GM12878 (cell line): ENCODE results near the gene ATXN7L3B. TPM values are rescaled to one million over a fixed set of nuclear protein-coding genes. Genes with fewer than 3 reads are reported as not detected.

Source experiments
- ATAC-seq: fragments of 200-7000 bp; cut with Tn5 transposase; 3 replicates; pipeline ENCODE4 v1.9.1; 2020; ENCODE audit warnings: mild to moderate bottlenecking, moderate library complexity
- BruUV-seq: library from RNA; stranded (reverse); fragments of 400-500 nt; replicated peaks from 2 replicates; lab custom pipeline; 2021; lab: Mats Ljungman, UMichigan
- CTCF ChIA-PET: fragments of 300-600 bp; sonication (Branson Sonifier 250); formaldehyde crosslinking; extraction: SDS; loops from one replicate; lab custom pipeline; 2021; ENCODE audit warnings: inconsistent platforms; lab: Yijun Ruan, JAX
- POLR2A ChIA-PET: fragments of 350-600 bp; formaldehyde crosslinking; extraction: SDS; loops from one replicate; lab custom pipeline; 2021; ENCODE audit warnings: inconsistent platforms; lab: Charles Lee
- RAD21 ChIA-PET: fragments of 300-600 bp; sonication (Branson Sonifier 250); formaldehyde crosslinking; loops from one replicate; lab custom pipeline; 2023; ENCODE audit warnings: antibody characterized with exemption; ENCODE audit not compliant: unreplicated experiment; lab: Charles Lee
- SMC1A ChIA-PET: fragments of 300-600 bp; sonication (Branson Sonifier 250); formaldehyde crosslinking; loops from one replicate; lab custom pipeline; 2023; ENCODE audit not compliant: unreplicated experiment, uncharacterized antibody; lab: Charles Lee
- DNase-seq: peaks from one replicate; pipeline ENCODE4 v3.0.0-alpha.2; 2011; ENCODE audit warnings: low read depth, low spot score
- FAIRE-seq: peaks from 3 replicates; lab custom pipeline; 2011; peaks lifted over from hg19 to GRCh38; lab: Jason Lieb, UNC
- H2AFZ ChIP-seq: 2 replicates; pipeline ENCODE4 v1.6.0; 2011; ENCODE audit warnings: low read depth, low read length, control low read depth; ENCODE audit not compliant: control insufficient read depth
- H3K27ac ChIP-seq: 2 replicates; pipeline ENCODE4 v1.5.1; 2011; ENCODE audit warnings: control low read depth; ENCODE audit not compliant: control insufficient read depth, insufficient read depth
- H3K27me3 ChIP-seq, 2 experiments: replicated peaks in 1 of 2; 2 replicates each; pipeline versions ENCODE4 v1.6.0 to v1.6.1; 2011; ENCODE audit warnings: low read length in 1 of 2; ENCODE audit not compliant: control insufficient read depth in 2 of 2, insufficient read depth in 2 of 2
- H3K36me3 ChIP-seq, 2 experiments: 2 replicates each; pipeline ENCODE4 v1.5.1; 2011; ENCODE audit warnings: low read length in 1 of 2; ENCODE audit not compliant: control insufficient read depth in 2 of 2, insufficient read depth in 2 of 2
- H3K4me1 ChIP-seq: 2 replicates; pipeline ENCODE4 v1.6.1; 2011; ENCODE audit warnings: mild to moderate bottlenecking, low read length, moderate library complexity, mixed read lengths; ENCODE audit not compliant: control insufficient read depth, insufficient read depth
- H3K4me2 ChIP-seq: 2 replicates; pipeline ENCODE4 v1.6.0; 2011; ENCODE audit warnings: control low read depth; ENCODE audit not compliant: control insufficient read depth, insufficient read depth
- H3K4me3 ChIP-seq: fragments of 200-600 bp; sonication (generic); 2 replicates; pipeline ENCODE4 v1.5.1; 2016
- H3K79me2 ChIP-seq: 2 replicates; pipeline ENCODE4 v1.6.0; 2011; ENCODE audit warnings: low read length; ENCODE audit not compliant: control insufficient read depth, insufficient read depth
- H3K9ac ChIP-seq: 2 replicates; pipeline ENCODE4 v1.8.0; 2011; ENCODE audit warnings: low read length, control low read depth, mixed read lengths; ENCODE audit not compliant: control insufficient read depth, insufficient read depth
- H3K9me3 ChIP-seq: replicated peaks from 3 replicates; pipeline ENCODE4 v1.5.1; 2011; ENCODE audit warnings: mild to moderate bottlenecking, low read length; ENCODE audit not compliant: control insufficient read depth, insufficient read depth
- H4K20me1 ChIP-seq: 2 replicates; pipeline ENCODE4 v1.6.0; 2011; ENCODE audit not compliant: control insufficient read depth, insufficient read depth
- NFYA ChIP-seq: IDR thresholded peaks from 2 replicates; pipeline ENCODE4 v1.6.1; 2011; ENCODE audit warnings: low read depth, mild to moderate bottlenecking, low read length, improper control_type of control experiment, borderline replicate concordance
- NR2F1 ChIP-seq: fragments of 450-650 bp; conservative IDR thresholded peaks from 2 replicates; pipeline ENCODE4 v1.6.1; 2017; ENCODE audit warnings: mild to moderate bottlenecking
- POLR2AphosphoS5 ChIP-seq: IDR thresholded peaks from 2 replicates; pipeline ENCODE4 v1.6.1; 2011; ENCODE audit warnings: mild to moderate bottlenecking, low read length, inconsistent platforms
- RCOR1 ChIP-seq: conservative IDR thresholded peaks from 2 replicates; pipeline ENCODE4 v1.6.1; 2012; ENCODE audit warnings: low read depth, low read length, improper control_type of control experiment
- RELA ChIP-seq: fragments of 450-650 bp; IDR thresholded peaks from 2 replicates; pipeline ENCODE4 v1.8.0; 2014; ENCODE audit warnings: borderline replicate concordance; ENCODE audit not compliant: partially characterized antibody
- SMAD1 ChIP-seq: fragments of 450-650 bp; IDR thresholded peaks from 2 replicates; pipeline ENCODE4 v1.6.1; 2018; ENCODE audit warnings: mild to moderate bottlenecking, low read depth; ENCODE audit not compliant: partially characterized antibody
- SMC3 ChIP-seq: IDR thresholded peaks from 2 replicates; pipeline ENCODE4 v1.6.1; 2011; ENCODE audit warnings: low read length, improper control_type of control experiment, borderline replicate concordance
- TCF12 ChIP-seq: IDR thresholded peaks from 2 replicates; pipeline ENCODE4 v1.6.1; 2011; ENCODE audit warnings: low read depth, mild to moderate bottlenecking, low read length
- YBX1 ChIP-seq: fragments of 450-650 bp; IDR thresholded peaks from 2 replicates; pipeline ENCODE4 v1.6.1; 2016; ENCODE audit warnings: antibody characterized with exemption
- YY1 ChIP-seq: IDR thresholded peaks from 2 replicates; pipeline ENCODE4 v1.6.1; 2011; ENCODE audit warnings: low read depth, mild to moderate bottlenecking, low read length
- ZBED1 ChIP-seq: IDR thresholded peaks from 2 replicates; pipeline ENCODE4 v1.6.1; 2016; ENCODE audit warnings: borderline replicate concordance
- ZZZ3 ChIP-seq: IDR thresholded peaks from 2 replicates; pipeline ENCODE4 v1.6.1; 2011; ENCODE audit warnings: low read depth; ENCODE audit not compliant: control insufficient read depth, insufficient read length
- WGBS: methylation state at CpG from one replicate; pipeline ENCODE4 v1.1.6; 2016; ENCODE audit warnings: low lambda C conversion rate; ENCODE audit not compliant: insufficient replicate concordance, insufficient coverage; ENCODE audit errors: missing lambda C conversion rate; 5-methylcytosine and 5-hydroxymethylcytosine counted together
- in situ Hi-C: fragments of 300-500 bp; cut with MboI; formaldehyde crosslinking; loops from 9 replicates; pipeline ENCODE4 v1.14.3; 2018; ENCODE audit warnings: mixed read lengths
- intact Hi-C: fragments of 100-400 bp; cut with micrococcal nuclease; formaldehyde crosslinking; loops from one replicate; pipeline ENCODE4 v1.14.2; 2022; ENCODE audit not compliant: unreplicated experiment
- polyA plus RNA-seq, 11 experiments: library from polyadenylated mRNA; depleted of rRNA in 4 of 11; unstranded in 6 of 11; stranded (reverse) in 5 of 11; fragments of >200 nt; fragmentation: Nextera tagmentation in 4 of 11; fragmentation: Illumina TruSeq in 1 of 11; extraction: Ambion mirVana in 4 of 11; extraction: Trizol in 1 of 11; gene quantifications; 1 replicate in 1 of 11; 2 replicates in 10 of 11; pipeline versions ENCODE4 v1.2.1 to v1.2.3, GENCODE V29; 2011 to 2016; ENCODE audit warnings: inconsistent platforms in 2 of 11, missing spikeins in 2 of 11, low read depth in 1 of 11
- total RNA-seq, 4 experiments: library from RNA; depleted of rRNA in 3 of 4; stranded (reverse); fragments of >200 nt in 3 of 4; fragmentation: Illumina TruSeq in 1 of 4; extraction: Trizol in 1 of 4; gene quantifications; 2 replicates each; pipeline versions ENCODE4 v1.2.1 to v1.2.3, GENCODE V29; 2013 to 2021
- TF ChIP-seq, protein P1 (sequence below): fragments of 450-650 bp; IDR thresholded peaks from 2 replicates; pipeline ENCODE4 v1.6.1; 2017; ENCODE audit warnings: mild to moderate bottlenecking, moderate library complexity
- TF ChIP-seq, protein P2 (sequence below): fragments of 450-650 bp; IDR thresholded peaks from 2 replicates; pipeline ENCODE4 v1.6.1; 2017; ENCODE audit warnings: mild to moderate bottlenecking, moderate library complexity
- TF ChIP-seq, protein P3 (sequence below): fragments of 450-650 bp; IDR thresholded peaks from 2 replicates; pipeline ENCODE4 v1.6.1; 2016; ENCODE audit warnings: mild to moderate bottlenecking

The ATXN7L3B gene
- total and polyA plus RNA-seq, 10 of the 15 experiments (the other 5 are each of a cell fraction or from before 2014, with no cell fraction given) = 6.3 to 36.1 (median 21.7) TPM

DNA sequence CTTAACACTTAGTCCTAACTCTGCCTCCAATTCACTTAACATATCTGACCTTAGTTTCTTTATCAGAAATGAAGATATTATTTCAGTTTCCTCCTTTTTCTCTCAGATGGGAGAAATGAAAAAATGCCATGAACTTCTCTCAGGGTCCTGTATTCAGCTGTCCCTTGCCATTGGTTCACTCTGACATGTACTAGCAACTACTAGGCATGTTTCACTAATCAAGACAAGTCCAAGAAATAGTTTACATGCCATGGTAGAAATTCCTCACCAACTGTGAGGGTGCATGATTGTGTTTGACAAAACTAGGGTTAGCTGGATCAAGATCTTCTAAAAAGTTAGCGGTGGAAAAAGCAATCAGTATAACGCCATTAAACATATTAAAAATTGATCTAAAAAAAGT, 7.0 kb upstream of the ATXN7L3B start (continued):
- no peak for TF ChIP-seq RELA
- no peak for TF ChIP-seq SMC3
- no peak for TF ChIP-seq SMAD1

DNA sequence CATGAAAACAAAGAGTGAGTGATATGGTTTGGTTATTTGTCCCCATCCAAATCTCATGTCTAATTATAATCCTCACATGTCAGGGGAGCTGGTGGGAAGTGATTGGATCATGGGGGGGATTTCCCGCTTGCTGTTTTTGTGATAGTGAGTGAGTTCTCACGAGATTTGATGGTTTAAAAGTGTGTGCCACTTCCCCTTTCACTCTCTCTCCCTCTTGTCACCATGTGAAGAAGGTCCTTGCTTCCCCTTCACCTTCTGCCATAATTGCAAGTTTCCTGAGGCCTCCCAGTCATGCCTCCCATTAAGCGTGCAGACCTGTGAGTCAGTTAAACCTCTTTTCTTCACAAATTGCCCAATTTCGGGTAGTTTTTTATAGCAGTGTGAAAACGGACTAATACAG, 2.1 kb upstream of the ATXN7L3B start:
- no peak for ATAC-seq
- DNase-seq = no peak
- FAIRE-seq = no peak
- Histone ChIP-seq H3K36me3 (peaks cover 0 to 3% of the 10 kb centered on the region in 2 experiments; a peak in 1 of 4 replicates), H2AFZ (no peak overlapping the region; the same call in 1 of the 2 replicates), H4K20me1 (peaks cover 9% of the 10 kb centered on the region; the same call in 1 of the 2 replicates), H3K4me2 (no peak overlapping the region), H3K4me3 (no peak overlapping the region), H3K79me2 (peaks cover 29% of the 10 kb centered on the region), H3K27ac (no peak overlapping the region), H3K4me1 (peaks cover 5% of the 10 kb centered on the region; the same call in 1 of the 2 replicates), H3K9me3 (peaks cover 3% of the 10 kb centered on the region; the same call in 2 of the 3 replicates), H3K27me3 (no peaks in the 10 kb centered on the region), H3K9ac (no peak overlapping the region)
- RAD21 ChIA-PET = no interaction called here
- intact Hi-C loops (loop anchor here (5.0 kb wide), 2 partner anchors 423 to 513 kb away; no protein-coding TSS in a partner anchor), in situ Hi-C loops (no loop called here)
- WGBS = 63% methylated on average over 5 of the region's 5 CpGs
- POLR2A ChIA-PET = no interaction called here
- SMC1A ChIA-PET = interaction anchor here (1.1 to 1.7 kb wide), 2 partner anchors 37 to 119 kb away, joined by 3 to 4 read pairs; no protein-coding TSS in a partner anchor
- CTCF ChIA-PET = no interaction called here
- BruUV-seq = no TSS peak
- TF ChIP-seq RCOR1 (no peak), NR2F1 (no peak), ZZZ3 (no peak), NFYA (no peak), TCF12 (no peak), ZBED1 (no peak), YY1 (0 out of 2 replicates have a peak, but pooled peaks have one; percentile 34), POLR2AphosphoS5 (peak; percentile 59; the same call in 1 of the 2 replicates), YBX1 (no peak)
- TF ChIP-seq, protein P1, sequence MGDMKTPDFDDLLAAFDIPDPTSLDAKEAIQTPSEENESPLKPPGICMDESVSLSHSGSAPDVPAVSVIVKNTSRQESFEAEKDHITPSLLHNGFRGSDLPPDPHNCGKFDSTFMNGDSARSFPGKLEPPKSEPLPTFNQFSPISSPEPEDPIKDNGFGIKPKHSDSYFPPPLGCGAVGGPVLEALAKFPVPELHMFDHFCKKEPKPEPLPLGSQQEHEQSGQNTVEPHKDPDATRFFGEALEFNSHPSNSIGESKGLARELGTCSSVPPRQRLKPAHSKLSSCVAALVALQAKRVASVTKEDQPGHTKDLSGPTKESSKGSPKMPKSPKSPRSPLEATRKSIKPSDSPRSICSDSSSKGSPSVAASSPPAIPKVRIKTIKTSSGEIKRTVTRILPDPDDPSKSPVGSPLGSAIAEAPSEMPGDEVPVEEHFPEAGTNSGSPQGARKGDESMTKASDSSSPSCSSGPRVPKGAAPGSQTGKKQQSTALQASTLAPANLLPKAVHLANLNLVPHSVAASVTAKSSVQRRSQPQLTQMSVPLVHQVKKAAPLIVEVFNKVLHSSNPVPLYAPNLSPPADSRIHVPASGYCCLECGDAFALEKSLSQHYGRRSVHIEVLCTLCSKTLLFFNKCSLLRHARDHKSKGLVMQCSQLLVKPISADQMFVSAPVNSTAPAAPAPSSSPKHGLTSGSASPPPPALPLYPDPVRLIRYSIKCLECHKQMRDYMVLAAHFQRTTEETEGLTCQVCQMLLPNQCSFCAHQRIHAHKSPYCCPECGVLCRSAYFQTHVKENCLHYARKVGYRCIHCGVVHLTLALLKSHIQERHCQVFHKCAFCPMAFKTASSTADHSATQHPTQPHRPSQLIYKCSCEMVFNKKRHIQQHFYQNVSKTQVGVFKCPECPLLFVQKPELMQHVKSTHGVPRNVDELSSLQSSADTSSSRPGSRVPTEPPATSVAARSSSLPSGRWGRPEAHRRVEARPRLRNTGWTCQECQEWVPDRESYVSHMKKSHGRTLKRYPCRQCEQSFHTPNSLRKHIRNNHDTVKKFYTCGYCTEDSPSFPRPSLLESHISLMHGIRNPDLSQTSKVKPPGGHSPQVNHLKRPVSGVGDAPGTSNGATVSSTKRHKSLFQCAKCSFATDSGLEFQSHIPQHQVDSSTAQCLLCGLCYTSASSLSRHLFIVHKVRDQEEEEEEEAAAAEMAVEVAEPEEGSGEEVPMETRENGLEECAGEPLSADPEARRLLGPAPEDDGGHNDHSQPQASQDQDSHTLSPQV = no peak
- TF ChIP-seq, protein P2, sequence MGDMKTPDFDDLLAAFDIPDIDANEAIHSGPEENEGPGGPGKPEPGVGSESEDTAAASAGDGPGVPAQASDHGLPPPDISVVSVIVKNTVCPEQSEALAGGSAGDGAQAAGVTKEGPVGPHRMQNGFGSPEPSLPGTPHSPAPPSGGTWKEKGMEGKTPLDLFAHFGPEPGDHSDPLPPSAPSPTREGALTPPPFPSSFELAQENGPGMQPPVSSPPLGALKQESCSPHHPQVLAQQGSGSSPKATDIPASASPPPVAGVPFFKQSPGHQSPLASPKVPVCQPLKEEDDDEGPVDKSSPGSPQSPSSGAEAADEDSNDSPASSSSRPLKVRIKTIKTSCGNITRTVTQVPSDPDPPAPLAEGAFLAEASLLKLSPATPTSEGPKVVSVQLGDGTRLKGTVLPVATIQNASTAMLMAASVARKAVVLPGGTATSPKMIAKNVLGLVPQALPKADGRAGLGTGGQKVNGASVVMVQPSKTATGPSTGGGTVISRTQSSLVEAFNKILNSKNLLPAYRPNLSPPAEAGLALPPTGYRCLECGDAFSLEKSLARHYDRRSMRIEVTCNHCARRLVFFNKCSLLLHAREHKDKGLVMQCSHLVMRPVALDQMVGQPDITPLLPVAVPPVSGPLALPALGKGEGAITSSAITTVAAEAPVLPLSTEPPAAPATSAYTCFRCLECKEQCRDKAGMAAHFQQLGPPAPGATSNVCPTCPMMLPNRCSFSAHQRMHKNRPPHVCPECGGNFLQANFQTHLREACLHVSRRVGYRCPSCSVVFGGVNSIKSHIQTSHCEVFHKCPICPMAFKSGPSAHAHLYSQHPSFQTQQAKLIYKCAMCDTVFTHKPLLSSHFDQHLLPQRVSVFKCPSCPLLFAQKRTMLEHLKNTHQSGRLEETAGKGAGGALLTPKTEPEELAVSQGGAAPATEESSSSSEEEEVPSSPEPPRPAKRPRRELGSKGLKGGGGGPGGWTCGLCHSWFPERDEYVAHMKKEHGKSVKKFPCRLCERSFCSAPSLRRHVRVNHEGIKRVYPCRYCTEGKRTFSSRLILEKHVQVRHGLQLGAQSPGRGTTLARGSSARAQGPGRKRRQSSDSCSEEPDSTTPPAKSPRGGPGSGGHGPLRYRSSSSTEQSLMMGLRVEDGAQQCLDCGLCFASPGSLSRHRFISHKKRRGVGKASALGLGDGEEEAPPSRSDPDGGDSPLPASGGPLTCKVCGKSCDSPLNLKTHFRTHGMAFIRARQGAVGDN = no peak
- TF ChIP-seq, protein P3, sequence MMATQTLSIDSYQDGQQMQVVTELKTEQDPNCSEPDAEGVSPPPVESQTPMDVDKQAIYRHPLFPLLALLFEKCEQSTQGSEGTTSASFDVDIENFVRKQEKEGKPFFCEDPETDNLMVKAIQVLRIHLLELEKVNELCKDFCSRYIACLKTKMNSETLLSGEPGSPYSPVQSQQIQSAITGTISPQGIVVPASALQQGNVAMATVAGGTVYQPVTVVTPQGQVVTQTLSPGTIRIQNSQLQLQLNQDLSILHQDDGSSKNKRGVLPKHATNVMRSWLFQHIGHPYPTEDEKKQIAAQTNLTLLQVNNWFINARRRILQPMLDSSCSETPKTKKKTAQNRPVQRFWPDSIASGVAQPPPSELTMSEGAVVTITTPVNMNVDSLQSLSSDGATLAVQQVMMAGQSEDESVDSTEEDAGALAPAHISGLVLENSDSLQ = peak; percentile 13; the same call in 1 of the 2 replicates
